HG03064 (cell line): Measurements from ENCODE around the gene NFKBIL1.
A peak's percentile ranks its signal among the peaks of the same experiment; 100 is the strongest.
"Not testable (repeated sequence)": the region's sequence is repeated elsewhere in the genome, so short reads cannot be mapped to it uniquely, and the experiment has no call there.

ENCODE experiments used
- ATAC-seq: cut with Tn5 transposase; IDR thresholded peaks from one replicate; pipeline ENCODE4 v1.9.1; 2021; ENCODE audit warnings: low read depth; ENCODE audit not compliant: unreplicated experiment

Gene NFKBIL1

GRCh38 chr6:31578184-31579118, 31.0 kb downstream of the NFKBIL1 start:
- no peak for ATAC-seq

- ATAC-seq = no peak
These were observed 31.7 kb downstream of the NFKBIL1 start for GRCh38 chr6:31579119-31579505.

GRCh38 chr6:31579546-31580437, 32.4 kb downstream of the NFKBIL1 start:
- ATAC-seq = no peak

GRCh38 chr6:31580438-31580740, 33.0 kb downstream of the NFKBIL1 start:
- ATAC-seq = no peak

- ATAC-seq = peak; percentile 51
These were observed 33.5 kb downstream of the NFKBIL1 start for GRCh38 chr6:31580807-31581433.

GRCh38 chr6:31581434-31582229, 34.2 kb downstream of the NFKBIL1 start:
- ATAC-seq = no peak

- ATAC-seq = no peak
These were observed 34.8 kb downstream of the NFKBIL1 start, which contains the start of gene LTB for GRCh38 chr6:31582230-31582643. LTB (minus strand) TSS chr6:31582424; CDS start chr6:31582417, 7 bp downstream.

- ATAC-seq = no peak
These were observed 38.1 kb downstream of the NFKBIL1 start for GRCh38 chr6:31585491-31585890.

GRCh38 chr6:31586008-31586407, 38.6 kb downstream of the NFKBIL1 start, which contains the start of gene LST1:
LST1 (plus strand) TSS chr6:31586277; CDS start chr6:31587300, 1,023 bp downstream.
- ATAC-seq = no peak

GRCh38 chr6:31586599-31587281, 39.3 kb downstream of the NFKBIL1 start:
- ATAC-seq = no peak

- ATAC-seq = no peak
These were observed 40.7 kb downstream of the NFKBIL1 start for GRCh38 chr6:31587791-31588777.

- no peak for ATAC-seq
These were observed 41.7 kb downstream of the NFKBIL1 start for GRCh38 chr6:31588871-31589650.

GRCh38 chr6:31590691-31591090, 43.3 kb downstream of the NFKBIL1 start:
- ATAC-seq = not testable (repeated sequence)

GRCh38 chr6:31592396-31592771, 45.0 kb downstream of the NFKBIL1 start:
- ATAC-seq = no peak

GRCh38 chr6:31597006-31597405, 49.6 kb downstream of the NFKBIL1 start:
- ATAC-seq = no peak

GRCh38 chr6:31607317-31607716, 59.9 kb downstream of the NFKBIL1 start:
- ATAC-seq = no peak
